PFSK-1 (cell line): ENCODE measurements around the gene RGN.

Experiments
- FOXP2 ChIP-seq: optimal IDR thresholded peaks from 2 replicates; pipeline ENCODE3; 2011; ENCODE audit warnings: borderline replicate concordance, control low read depth, inconsistent platforms; ENCODE audit not compliant: insufficient read depth; ENCODE audit errors: extremely low read length, extremely low read depth
- POLR2AphosphoS5 ChIP-seq: IDR thresholded peaks from 2 replicates; pipeline ENCODE4 v1.6.1; 2012; ENCODE audit warnings: low read depth, mild to moderate bottlenecking, control low read depth, low read length, moderate library complexity
- REST ChIP-seq, 2 experiments: IDR thresholded peaks; 2 replicates each; pipeline versions ENCODE4 v1.6.1 to v1.8.0; 2011 to 2012; ENCODE audit warnings: low read depth in 2 of 2, low read length in 2 of 2, control low read depth in 1 of 2, inconsistent platforms in 1 of 2, mild to moderate bottlenecking in 1 of 2, moderate library complexity in 1 of 2; ENCODE audit not compliant: insufficient read depth in 1 of 2
- SIN3A ChIP-seq: IDR thresholded peaks from 2 replicates; pipeline ENCODE4 v1.6.1; 2012; ENCODE audit warnings: mild to moderate bottlenecking, low read length, moderate library complexity, borderline replicate concordance; ENCODE audit not compliant: insufficient read depth
- TAF1 ChIP-seq: IDR thresholded peaks from 2 replicates; pipeline ENCODE4 v1.6.1; 2012; ENCODE audit warnings: low read length, control low read depth, borderline replicate concordance; ENCODE audit not compliant: insufficient read depth

RGN gene

GRCh38 chrX:47080215-47080914, 2.1 kb downstream of the RGN start:
- no peak for TF ChIP-seq FOXP2
- no peak for TF ChIP-seq SIN3A
- no peak for TF ChIP-seq POLR2AphosphoS5
- TF ChIP-seq TAF1 = no peak
- no peak for TF ChIP-seq REST (IDR thresholded peaks at IDR 0.05; ENCODE audit: insufficient read depth in 1 of 2, low read depth in 2 of 2, low read length in 2 of 2)

GRCh38 chrX:47080915-47081236, 2.6 kb downstream of the RGN start:
- no peak for TF ChIP-seq FOXP2
- no peak for TF ChIP-seq TAF1
- TF ChIP-seq POLR2AphosphoS5 = no peak

DNA sequence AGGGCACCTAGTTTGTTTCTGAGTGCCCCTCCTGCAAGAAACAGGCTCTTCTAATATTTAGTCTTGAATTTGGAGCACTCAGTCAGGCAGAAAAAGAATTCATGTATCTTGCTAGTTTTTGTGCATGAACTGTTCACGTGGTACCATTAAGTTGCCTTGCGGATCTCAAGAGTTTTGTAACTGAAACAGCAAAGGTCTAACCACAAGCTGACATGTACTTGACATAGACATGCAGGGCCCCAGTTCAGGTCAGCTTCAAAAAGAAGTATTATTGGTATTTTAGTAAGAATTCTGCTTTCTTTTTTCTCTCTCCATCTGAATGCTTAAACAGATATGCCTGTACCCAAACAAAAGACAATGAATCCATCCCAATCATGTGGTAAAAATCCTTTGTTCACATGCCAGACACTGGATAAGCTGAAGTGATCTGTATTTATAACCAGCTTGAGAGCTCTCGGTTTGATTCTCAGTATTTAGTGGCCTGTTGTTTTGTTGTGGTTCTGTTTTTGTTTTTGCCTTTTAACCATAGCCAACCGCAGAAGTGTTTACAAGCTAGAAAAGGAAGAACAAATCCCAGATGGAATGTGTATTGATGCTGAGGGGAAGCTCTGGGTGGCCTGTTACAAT, 13.0 kb downstream of the RGN start:
- TF ChIP-seq FOXP2 = no peak
- no peak for TF ChIP-seq TAF1
- TF ChIP-seq POLR2AphosphoS5 = no peak
- no peak for TF ChIP-seq REST (IDR thresholded peaks at IDR 0.05; ENCODE audit: insufficient read depth in 1 of 2, low read depth in 2 of 2, low read length in 2 of 2)
- no peak for TF ChIP-seq SIN3A

GRCh38 chrX:47093248-47093647, 15.0 kb downstream of the RGN start:
- TF ChIP-seq FOXP2 (no peak), REST (IDR thresholded peaks at IDR 0.05; ENCODE audit: insufficient read depth in 1 of 2, low read depth in 2 of 2, low read length in 2 of 2) (no peak), POLR2AphosphoS5 (no peak), SIN3A (no peak), TAF1 (no peak)

DNA sequence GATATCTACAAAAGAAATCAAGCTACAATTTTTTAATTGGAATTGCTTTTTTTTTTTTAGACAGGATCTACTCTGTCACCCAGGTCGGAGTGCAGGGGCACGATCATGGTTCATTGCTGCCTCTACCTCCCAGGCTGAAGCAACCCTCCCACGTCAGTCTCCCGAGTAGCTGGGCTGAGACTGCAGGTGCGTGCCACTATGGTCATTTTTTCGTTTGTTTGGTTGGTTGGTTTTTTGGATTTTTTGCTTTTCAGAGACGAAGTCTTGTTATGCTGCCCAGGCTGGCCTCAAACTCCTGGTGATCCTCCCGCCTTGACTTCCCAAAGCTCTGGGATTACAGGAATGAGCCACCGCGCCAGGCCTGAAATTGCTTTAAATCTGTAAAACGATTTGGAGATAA, 15.6 kb downstream of the RGN start:
- TF ChIP-seq POLR2AphosphoS5 = no peak
- no peak for TF ChIP-seq SIN3A
- TF ChIP-seq REST (IDR thresholded peaks at IDR 0.05; ENCODE audit: insufficient read depth in 1 of 2, low read depth in 2 of 2, low read length in 2 of 2) = no peak
- no peak for TF ChIP-seq TAF1
- no peak for TF ChIP-seq FOXP2
